ENCODE measurements around the gene INSYN2B.

DNA sequence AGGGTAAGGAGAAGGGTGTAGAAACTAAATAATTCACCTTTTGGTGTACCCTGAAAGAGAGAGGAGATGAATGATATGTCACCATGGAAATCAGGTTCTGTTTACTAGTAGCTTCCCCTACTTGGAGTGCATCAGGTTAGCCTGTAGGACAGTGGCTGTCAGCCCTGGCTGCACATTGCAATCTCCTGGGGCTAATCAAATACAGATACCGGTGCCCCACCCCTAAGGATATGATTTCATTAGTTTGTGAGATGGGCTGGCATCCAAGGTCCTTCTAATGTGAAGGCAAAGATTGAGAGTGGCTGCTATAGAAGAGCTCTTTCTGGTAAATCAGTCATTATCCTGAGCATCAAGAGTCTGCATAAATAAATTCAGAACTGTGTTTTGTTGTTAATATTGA is 47.2 kb downstream of the INSYN2B start:
- TF ChIP-seq, protein P1, sequence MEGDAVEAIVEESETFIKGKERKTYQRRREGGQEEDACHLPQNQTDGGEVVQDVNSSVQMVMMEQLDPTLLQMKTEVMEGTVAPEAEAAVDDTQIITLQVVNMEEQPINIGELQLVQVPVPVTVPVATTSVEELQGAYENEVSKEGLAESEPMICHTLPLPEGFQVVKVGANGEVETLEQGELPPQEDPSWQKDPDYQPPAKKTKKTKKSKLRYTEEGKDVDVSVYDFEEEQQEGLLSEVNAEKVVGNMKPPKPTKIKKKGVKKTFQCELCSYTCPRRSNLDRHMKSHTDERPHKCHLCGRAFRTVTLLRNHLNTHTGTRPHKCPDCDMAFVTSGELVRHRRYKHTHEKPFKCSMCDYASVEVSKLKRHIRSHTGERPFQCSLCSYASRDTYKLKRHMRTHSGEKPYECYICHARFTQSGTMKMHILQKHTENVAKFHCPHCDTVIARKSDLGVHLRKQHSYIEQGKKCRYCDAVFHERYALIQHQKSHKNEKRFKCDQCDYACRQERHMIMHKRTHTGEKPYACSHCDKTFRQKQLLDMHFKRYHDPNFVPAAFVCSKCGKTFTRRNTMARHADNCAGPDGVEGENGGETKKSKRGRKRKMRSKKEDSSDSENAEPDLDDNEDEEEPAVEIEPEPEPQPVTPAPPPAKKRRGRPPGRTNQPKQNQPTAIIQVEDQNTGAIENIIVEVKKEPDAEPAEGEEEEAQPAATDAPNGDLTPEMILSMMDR (IDR thresholded peaks at IDR 0.05 in 2 of 3, conservative IDR thresholded peaks at IDR 0.05 in 1 of 3; ENCODE audit: borderline replicate concordance in 1 of 3, insufficient read depth in 1 of 3, low read depth in 2 of 3, low read length in 2 of 3) = no peak
- TF ChIP-seq EZH2 (IDR thresholded peaks at IDR 0.05) = no peak
- no peak for TF ChIP-seq EZH2phosphoT487 (IDR thresholded peaks at IDR 0.05; ENCODE audit: borderline replicate concordance)
- no peak for TF ChIP-seq POLR2A (IDR thresholded peaks at IDR 0.05; ENCODE audit: borderline replicate concordance, extremely low read depth, insufficient read depth, insufficient read length)
- TF ChIP-seq POLR2AphosphoS5 (IDR thresholded peaks at IDR 0.05; ENCODE audit: low read depth, low read length) = no peak
- no peak for TF ChIP-seq SIN3A (IDR thresholded peaks at IDR 0.05; ENCODE audit: low read depth)
- TF ChIP-seq, protein P2, sequence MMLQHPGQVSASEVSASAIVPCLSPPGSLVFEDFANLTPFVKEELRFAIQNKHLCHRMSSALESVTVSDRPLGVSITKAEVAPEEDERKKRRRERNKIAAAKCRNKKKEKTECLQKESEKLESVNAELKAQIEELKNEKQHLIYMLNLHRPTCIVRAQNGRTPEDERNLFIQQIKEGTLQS (IDR thresholded peaks at IDR 0.05) = no peak
- TF ChIP-seq, protein P3, sequence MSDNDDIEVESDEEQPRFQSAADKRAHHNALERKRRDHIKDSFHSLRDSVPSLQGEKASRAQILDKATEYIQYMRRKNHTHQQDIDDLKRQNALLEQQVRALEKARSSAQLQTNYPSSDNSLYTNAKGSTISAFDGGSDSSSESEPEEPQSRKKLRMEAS (IDR thresholded peaks at IDR 0.05) = no peak
- no peak for TF ChIP-seq SP1 (IDR thresholded peaks at IDR 0.05; ENCODE audit: low read depth)
- no peak for TF ChIP-seq SRF (IDR thresholded peaks at IDR 0.05; ENCODE audit: low read depth)
- no peak for TF ChIP-seq EGR1 (IDR thresholded peaks at IDR 0.05; ENCODE audit: low read depth)
- TF ChIP-seq JUND (IDR thresholded peaks at IDR 0.05) = no peak
